GM18520 (cell line): ENCODE data around the gene KCND3.

Experiments
- ATAC-seq: cut with Tn5 transposase; IDR thresholded peaks from one replicate; pipeline ENCODE4 v1.9.1; 2021; ENCODE audit not compliant: unreplicated experiment

The KCND3 gene

DNA sequence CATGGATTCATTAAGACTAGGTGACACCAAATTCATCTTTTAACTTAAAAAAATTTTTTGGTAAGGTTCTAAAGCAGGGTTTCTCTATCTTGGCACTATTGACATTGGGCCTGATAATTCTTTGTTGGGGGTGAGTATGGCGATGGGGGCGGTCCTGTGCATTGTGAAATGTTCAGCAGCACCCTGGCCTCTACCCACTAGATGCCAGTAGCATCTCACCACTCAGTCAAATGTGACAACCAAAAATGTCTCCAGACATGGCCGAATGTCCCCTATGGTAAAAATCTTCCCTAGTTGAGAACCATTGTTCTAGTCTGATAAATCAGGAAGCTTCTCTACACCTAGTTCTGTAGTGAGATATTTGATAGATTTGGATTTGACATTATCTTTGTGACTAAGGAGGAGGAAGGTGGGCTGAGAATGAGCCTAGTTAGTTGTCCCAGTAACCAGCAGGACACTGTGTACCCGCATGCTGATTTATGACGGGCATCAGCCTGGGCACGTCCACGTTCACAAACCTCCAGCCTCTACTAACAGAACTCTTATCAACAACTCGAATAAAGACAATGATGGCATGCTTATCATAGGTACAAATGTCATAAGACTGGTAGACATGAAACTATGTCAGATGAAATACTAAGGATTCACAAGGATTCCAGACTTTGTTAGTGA lies 104.6 kb downstream of the KCND3 start:
- ATAC-seq = no peak

DNA sequence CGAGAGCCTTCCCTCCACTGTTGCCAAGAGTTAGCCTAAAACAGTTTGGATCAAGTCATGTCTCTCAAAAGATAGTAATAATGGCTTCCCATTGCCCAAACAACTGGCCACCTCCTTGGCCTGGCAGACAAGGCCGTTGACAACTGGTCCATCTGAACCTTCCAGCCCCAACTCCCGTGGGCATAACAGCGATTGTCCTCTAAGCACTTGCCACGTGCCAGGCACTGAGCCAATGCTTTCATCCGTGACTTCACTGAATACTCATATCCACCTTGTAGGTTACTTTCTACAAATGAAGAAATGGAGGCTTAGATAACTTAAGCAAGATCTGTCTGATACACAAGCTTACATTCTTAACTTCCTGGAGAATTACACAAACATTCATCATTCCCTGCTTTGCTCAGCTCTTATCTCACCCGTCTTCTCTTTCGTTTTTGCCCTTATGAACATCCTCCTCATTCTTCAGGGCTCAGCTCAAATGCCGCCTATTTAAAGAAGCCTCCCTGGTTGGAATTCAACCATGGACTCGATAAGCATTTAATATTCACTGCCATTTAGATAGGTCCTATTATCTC lies 106.4 kb downstream of the KCND3 start:
- ATAC-seq = no peak

DNA sequence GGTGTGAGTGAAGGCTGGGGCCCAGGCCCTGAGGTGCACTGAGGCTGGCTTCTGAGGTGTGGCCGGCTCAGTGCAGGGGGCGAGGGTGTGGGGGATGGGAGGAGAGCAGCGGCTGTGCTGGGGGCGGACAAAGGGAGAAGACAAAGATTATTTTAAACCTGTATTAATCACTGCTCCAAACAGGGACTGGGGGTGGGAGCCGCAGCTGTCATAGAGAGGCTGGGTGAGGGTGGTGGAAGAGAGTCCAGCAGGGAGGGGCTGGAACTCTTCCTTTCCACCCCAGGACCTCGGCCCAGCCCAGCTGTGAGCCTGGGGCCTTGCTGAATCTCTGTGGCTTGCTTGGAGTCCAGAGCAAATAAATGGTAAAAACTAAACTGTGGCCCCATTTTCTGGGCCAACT lies 106.9 kb downstream of the KCND3 start:
- no peak for ATAC-seq

DNA sequence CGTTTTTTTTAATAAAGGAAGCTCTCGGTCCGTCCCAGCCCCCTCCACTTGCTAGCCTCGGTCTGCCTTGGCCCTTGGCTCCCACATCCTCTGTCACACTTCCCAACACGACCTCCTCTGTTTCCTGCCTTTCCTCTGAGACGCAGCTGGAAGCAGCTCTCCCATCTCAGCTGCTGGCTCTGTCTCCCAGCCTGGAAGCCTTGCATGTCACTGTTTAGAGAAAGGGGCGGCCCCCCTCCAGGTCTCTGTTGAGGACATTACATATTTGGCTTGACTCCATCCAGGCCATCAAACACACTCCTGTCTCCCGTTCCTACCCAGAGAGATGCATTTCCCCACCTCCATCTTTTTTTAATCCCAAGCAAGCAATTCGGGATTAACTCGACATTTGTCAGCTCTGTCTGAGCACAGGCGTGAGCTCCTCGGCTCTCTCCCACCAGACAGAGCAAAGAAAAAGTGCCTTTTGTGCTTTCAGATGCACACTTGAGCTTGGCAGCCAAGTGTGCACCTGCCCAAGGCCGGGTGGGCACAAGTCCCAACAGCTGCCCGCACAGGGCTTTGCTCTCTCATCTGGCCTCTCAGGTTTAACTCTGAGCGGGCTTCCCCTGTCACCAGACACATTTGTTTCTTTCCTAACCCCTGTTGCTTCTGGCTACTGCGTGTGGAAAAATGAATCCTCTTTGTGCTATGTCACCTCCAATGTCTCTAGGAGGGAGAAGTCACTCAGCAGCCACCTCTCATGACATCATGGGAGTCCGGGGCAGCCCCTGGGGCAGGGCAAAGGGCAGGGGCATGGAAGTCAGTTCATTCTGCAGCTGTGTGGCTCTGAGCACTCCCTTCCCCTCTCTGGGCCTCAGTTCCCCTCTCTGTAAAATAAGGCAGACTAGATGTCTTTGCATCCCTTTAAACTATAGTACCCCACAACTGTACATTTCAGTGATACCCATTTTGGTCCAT lies 108.3 kb downstream of the KCND3 start:
- ATAC-seq = no peak

DNA sequence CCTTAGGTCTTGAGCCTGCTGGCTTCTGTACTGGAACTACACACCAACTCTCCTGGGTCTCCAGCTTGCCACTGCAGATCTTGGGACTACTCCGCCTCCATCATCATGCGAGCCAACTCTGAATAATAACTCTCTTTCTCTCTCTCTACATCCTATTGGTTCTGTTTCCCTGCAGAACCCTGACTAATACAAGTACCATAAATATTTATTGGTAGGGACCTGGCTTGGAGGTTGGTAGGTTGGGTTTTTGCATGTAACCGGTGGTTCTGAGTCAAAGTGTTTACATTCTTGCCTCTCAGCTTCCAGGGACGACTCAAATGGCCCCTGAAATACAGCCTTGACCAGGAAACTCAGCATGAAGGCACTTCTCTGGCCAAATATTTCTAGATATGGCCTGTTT lies 110.4 kb downstream of the KCND3 start:
- no peak for ATAC-seq

DNA sequence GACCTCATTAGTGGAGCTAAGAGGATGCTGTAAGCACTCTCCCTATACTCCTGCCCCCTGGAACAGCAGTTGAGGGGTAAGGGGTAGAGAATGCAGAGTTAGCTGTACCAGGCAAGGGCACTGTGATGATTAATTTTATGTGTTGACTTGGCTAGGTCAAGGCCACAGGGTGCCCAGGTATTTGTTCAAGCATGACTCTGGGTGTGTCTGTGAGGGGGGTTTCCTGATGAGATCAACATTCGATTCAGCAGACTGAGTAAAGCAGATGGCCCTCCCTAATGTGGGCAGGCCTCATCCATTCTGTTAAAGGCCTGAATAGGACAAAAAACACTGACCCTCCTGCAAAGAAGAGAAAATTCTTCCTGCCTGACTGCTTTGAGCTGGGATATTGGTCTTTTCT lies 110.8 kb downstream of the KCND3 start:
- ATAC-seq = no peak

DNA sequence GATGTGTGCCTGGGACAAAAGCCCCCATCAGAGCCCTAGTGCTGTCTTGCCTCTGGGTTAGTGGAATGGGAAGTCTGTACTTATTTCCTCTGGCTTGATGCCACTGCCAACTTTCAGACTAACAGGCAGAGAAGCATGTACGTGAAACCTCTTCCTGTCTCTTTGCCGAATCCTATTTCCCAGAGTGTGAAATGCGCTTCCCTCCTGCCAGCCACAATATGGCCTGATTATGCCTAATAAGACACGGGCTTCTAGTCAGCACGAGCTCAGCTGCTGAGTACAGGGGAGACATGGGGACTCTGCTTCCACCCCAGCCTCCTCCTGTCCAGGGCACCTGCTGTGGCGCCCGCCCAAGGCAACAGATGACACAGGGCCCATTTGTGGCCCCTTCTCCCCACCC lies 111.4 kb downstream of the KCND3 start:
- no peak for ATAC-seq

DNA sequence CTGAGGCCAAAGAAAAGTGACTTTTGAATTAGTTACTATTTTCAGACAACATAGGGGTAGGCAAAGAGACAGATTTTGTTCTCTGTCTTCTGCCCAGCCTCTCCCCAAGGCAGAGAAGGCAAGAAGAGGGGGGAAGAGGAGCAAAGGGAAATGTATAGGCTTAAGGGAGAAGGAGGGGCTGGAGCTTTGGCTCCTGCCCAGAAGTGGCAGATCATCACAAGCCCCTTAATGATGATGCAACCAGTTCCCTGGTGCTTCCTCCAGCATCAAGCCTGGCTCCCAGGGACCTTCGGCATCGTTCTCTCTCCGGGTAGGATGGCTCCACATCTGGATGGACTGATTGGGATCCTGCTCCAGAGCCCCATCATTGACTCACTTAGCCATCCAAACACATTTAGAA lies 112.8 kb downstream of the KCND3 start:
- ATAC-seq = no peak

DNA sequence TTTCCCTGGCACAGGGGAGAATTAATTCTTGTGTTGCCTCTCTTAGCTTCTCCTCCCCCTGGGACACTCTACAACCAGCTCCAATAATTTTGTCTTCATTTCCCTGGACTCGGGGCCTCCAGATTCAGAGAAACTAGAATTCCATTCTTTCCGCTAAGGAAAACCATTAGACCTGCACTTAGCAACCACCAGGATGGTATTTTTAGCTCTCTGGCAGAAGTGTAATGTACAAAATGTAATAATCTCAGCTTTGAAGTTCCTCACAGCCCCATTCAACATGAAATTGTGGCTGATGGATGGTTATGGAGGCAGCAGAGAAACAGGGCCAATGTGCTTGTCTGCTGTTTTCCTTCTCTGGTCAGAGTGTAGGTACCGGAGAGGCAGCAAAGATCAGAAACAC lies 113.8 kb downstream of the KCND3 start:
- no peak for ATAC-seq

DNA sequence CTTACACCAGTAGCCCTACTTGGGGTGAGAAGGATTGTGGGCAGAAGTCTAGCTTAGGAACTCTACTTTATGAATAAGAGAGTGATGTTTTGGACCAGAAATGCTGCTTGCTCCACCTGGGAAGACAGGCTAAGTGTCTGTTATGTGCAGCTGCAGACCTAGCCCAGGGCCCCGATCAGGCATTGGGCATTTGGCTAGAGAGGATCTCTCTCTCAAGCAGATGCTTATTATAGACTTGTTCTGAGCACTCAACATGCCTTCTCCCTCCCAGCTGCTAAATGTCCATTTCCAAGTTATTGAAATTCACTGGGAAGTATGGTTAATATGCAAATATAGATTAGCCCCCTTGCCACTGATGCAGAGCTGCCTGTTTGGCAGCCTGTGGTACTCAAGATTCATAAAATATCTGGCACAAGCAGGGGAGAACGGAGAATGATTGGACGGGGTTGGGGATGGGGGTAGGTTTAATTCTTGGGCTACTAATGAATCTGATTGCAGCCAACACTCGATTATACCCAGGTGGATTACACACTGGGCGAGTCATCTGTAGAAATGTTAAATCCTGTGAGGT lies 115.9 kb downstream of the KCND3 start:
- no peak for ATAC-seq

DNA sequence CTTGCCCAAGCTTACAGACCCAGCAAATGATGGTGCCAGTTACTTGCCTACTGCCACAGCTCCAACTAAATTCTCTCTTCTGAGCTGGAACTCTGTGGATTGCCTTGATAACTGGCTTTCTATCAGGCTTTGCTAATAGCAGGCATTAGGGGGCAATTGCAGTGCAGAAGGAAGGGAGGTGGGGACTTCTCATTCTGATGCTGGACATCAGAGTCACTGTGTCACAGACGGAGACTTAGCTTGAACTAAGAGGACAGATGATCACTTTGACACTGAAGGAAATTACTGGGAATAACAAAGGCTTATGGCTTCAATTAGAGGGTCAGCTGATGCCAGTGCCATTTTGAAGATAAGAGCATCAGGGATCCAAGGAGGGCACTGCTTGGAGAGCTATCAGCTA lies 119.3 kb downstream of the KCND3 start:
- ATAC-seq = no peak

DNA sequence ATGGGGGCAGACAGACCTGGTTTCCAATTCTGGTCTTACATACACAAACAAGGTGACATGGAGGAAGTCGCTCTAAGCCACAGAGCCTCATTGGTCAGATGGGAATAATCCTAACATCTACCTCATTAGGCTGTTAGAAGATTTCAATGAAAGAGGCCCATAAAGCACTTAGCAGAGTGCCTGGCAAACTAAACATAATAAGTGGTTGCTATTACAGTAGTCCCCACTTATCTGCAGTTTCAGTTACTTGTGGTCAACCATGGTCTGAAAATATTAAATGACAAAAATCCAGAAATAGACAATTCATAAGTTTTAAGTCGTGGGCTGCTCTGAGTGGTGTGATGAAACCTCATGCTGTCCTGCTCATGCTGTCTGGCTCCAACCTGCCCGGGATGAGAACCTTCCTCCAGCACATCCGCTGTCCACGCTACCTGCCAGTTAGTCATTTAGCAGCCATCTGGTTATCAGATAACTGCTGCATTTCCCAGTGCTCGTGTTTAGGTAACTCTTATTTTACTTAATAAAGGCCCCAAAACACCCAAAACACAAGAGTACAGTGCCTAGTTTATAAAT lies 121.5 kb downstream of the KCND3 start:
- no peak for ATAC-seq

DNA sequence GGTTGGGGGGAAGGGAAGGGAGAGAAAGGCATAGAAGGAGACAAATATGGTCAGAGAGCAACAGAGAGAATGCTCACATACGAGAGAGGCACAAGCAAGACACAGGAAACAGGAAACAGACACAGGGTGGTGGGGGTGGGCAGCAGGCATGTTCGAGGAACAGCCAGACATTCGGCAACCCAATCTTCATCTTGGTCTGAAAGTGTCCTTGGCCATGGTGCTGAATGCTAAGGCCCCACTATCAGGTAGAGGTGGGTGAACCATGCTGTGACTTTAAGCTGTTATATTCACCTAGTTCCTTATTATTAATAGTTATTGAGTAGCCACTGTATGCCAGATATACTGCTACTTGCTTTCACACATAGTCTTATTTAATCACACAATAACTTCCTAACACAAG lies 124.6 kb downstream of the KCND3 start:
- no peak for ATAC-seq

DNA sequence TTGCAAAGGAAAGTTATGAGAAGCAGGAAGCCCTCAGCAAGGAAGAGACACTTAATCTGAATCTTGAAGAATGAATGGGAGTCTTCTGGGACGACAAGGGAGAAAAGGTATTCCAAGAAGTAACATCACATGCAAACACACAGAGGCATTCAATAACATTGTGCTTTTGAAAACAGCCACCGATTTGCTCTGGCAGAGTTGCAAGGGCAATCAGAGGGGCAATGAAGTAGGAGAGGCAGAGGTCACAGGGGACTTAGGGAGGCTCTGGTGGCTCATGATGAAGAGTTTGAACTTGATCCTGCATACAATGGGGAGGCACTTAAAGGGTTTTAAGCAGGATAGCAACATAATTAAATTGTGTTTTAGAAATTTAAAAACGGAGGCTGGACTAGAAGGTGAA lies 126.1 kb downstream of the KCND3 start:
- ATAC-seq = no peak

DNA sequence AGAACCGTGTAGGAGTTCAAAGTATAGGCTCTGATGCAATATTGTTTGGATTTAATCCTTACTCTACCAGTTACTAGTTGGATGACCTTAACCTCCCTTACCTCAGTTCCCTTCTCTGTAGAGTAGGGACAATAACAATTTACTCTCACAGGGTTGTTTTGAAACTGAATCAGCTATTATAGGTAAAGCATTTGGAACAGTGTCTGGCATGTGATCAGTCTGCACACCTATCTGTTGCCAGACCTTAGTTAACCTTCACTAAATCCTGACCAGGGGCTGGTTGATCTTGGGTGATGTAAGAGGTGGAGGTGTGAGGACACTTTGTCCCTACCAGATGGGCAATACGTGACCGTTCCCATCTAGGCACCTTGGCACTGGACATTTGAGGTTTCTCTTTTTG lies 126.9 kb downstream of the KCND3 start:
- ATAC-seq = no peak

DNA sequence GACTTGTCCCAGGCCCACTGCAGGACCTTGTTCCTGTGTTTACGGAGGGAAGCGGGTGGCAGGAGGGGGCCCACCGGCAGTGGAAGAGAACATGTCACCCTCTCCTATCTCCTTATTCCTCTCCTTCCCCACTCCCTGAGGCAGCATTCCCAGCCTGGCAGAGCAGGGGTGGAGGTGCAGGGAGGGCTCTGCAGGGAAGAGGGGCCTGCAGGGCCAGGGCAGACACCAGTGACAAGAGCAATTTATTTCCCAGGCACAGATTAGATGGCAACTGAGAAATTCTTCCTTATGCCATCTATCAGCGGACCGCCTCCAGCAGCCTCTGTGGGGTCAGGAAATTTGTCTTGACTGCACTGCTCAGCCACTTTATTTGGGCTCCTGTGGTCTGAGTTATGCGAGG lies 127.9 kb downstream of the KCND3 start:
- no peak for ATAC-seq

DNA sequence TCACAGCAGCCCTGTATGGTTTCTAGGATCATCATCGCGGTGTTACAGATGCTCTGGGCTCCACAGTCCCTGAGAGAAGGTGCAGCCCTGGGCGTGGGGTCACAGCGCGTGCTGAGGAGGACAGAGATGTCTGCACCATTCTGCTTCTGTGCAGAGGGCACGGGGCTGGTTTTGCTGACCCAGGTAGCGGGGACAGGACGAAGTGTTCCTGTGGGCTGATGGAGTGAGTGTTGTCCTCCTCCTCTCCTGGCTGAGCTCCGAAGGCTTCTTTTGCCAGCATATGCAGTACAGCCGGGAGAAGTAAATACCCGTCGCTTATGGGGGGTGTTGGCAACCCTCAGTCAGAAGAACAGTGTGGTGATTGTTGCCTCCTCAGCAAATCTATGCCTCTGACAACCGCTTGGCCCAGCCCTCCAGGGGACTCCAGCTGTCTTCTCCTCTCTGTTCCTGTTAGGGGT lies 132.2 kb downstream of the KCND3 start:
- ATAC-seq = no peak

DNA sequence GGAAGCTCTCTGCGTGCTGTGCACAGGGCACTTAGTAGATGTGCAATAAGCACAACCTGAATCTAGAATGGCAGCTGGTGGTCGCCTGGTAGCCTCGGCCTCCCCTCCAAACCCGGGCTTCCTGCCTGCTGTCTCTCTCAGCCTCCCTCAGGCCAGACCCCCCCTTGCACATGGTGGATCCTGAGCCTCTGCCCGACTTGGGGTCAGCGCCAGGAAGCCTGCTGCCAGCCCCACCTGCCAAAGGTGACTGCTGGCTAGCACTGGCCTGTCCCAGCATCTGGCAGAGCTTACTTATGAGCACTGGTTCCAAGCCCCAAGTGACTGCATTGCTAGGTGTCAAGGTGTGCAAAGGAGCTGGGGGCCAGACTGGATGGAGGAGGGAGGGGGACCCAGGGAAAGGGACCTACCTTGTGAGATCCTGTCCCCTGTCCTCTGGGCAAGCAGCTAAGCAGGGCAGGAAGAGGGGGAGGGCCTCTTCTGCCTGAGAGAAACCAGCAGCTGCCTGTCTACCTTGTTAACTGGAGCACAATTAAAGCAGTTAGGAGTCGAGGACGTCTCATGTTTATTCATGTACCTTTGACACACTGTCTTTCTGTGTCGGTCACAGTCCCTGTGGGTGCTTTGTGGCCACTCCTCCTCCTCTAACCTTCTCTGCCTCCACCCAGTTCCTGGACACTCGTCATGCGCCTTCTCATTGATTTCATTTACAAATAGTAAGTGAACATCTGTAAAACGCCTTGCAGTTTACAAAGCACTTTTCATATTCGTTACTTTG lies 132.9 kb downstream of the KCND3 start:
- no peak for ATAC-seq

DNA sequence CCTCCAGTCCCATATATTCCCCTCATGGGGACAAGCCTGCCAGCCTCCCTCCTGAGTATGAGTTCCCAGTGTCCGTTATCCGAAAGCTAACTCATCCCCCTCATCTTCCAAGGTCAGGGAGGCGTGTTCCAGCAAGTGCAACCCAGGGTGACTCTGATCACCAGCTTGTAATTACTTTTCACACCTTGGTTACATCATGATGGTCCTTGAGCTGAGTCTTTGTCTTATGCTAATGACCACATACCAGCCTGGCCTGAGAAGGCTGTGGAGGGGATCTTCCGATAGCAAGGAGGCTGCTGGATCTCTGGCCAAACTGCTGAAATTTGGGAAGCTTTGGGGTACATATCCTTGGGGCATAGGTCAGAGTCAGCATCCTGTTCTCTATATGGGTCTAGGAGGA lies 134.2 kb downstream of the KCND3 start:
- ATAC-seq = no peak

DNA sequence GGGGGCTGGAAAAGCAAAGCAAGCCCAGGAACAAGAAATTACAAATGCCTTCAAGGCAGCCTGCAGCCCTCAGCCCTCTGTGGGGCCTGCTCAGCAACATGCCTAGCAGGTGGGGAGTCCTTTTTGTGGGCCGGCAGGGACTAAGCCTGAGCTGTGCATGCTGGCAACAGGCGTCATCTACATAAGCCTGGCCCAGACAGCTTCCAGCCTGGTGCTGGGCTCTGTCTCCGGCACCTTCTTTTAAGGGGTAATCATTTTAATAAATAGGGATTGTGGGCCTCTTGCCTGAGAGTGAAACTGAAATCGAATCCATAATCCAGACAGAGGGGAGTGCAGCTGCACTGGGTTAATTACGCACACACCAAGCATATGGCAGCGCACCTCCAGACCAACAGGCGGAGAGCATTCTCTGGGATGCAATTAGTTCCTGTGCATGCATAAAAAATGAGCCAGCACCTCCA lies 137.2 kb downstream of the KCND3 start:
- no peak for ATAC-seq
